H1 (cell line): ENCODE measurements around the gene NARS2. TPM values are rescaled to one million over a fixed set of nuclear protein-coding genes. Genes with fewer than 3 reads are reported as not detected.

Experiments used
- CTCF ChIA-PET: fragments of 300-600 bp; sonication (Branson Sonifier 250); formaldehyde crosslinking; loops from one replicate; lab custom pipeline; 2021; ENCODE audit not compliant: partially characterized antibody; lab: Charles Lee
- POLR2A ChIA-PET: fragments of 300-600 bp; sonication (Branson Sonifier 250); formaldehyde crosslinking; loops from one replicate; lab custom pipeline; 2021; ENCODE audit warnings: inconsistent platforms; ENCODE audit not compliant: partially characterized antibody; lab: Charles Lee
- DNase-seq, 2 experiments: peaks; one replicate each; pipeline versions ENCODE4 v3.0.0 to v3.0.0-alpha.2; 2010 to 2022; ENCODE audit warnings: low spot score in 2 of 2, low read depth in 1 of 2, mixed read lengths in 1 of 2
- FAIRE-seq: peaks from 2 replicates; lab custom pipeline; 2011; peaks lifted over from hg19 to GRCh38; lab: Jason Lieb, UNC
- H2AFZ ChIP-seq: 2 replicates; pipeline ENCODE4 v1.8.1; 2012; ENCODE audit warnings: low read length, inconsistent platforms
- H2AK5ac ChIP-seq: 2 replicates; pipeline ENCODE4 v1.6.1; 2013; ENCODE audit warnings: low read depth, low read length
- H2BK120ac ChIP-seq: replicated peaks from 2 replicates; pipeline ENCODE3; 2013; ENCODE audit warnings: low read depth, low read length, inconsistent platforms
- H2BK12ac ChIP-seq: 2 replicates; pipeline ENCODE4 v1.6.1; 2013; ENCODE audit warnings: low read depth, low read length
- H2BK15ac ChIP-seq: 2 replicates; pipeline ENCODE4 v1.6.1; 2013; ENCODE audit warnings: low read length
- H2BK20ac ChIP-seq: 2 replicates; pipeline ENCODE4 v1.6.1; 2013; ENCODE audit warnings: low read length
- H2BK5ac ChIP-seq: 2 replicates; pipeline ENCODE4 v1.6.1; 2013; ENCODE audit warnings: low read depth, low read length
- H3K14ac ChIP-seq: 2 replicates; pipeline ENCODE4 v1.6.1; 2013; ENCODE audit warnings: inconsistent platforms; ENCODE audit not compliant: insufficient read length
- H3K18ac ChIP-seq: 2 replicates; pipeline ENCODE4 v1.6.1; 2013; ENCODE audit warnings: low read length; ENCODE audit errors: extremely low read depth
- H3K23ac ChIP-seq: 2 replicates; pipeline ENCODE4 v1.6.1; 2013; ENCODE audit warnings: inconsistent platforms; ENCODE audit not compliant: insufficient read length
- H3K23me2 ChIP-seq: 2 replicates; pipeline ENCODE4 v1.6.1; 2013; ENCODE audit warnings: low read depth, low read length
- H3K27ac ChIP-seq: 2 replicates; pipeline ENCODE4 v1.6.1; 2011; ENCODE audit warnings: low read depth, low read length, inconsistent platforms
- H3K27me3 ChIP-seq, 4 experiments: replicated peaks in 1 of 4; 1 replicate in 1 of 4; 2 replicates in 3 of 4; pipeline versions ENCODE4 v1.6.1 to v1.8.1; 2011 to 2013; ENCODE audit warnings: low read length in 3 of 4, mild to moderate bottlenecking in 3 of 4, inconsistent platforms in 2 of 4, mixed read lengths in 2 of 4, moderate library complexity in 1 of 4; ENCODE audit not compliant: control insufficient read depth in 3 of 4, insufficient read depth in 3 of 4; ENCODE audit errors: extremely low read depth in 1 of 4
- H3K36me3 ChIP-seq, 4 experiments: 2 replicates each; pipeline versions ENCODE4 v1.6.1 to v1.8.1; 2011 to 2013; ENCODE audit warnings: mild to moderate bottlenecking in 4 of 4, low read length in 3 of 4, moderate library complexity in 2 of 4, control low read depth in 1 of 4, inconsistent platforms in 1 of 4; ENCODE audit not compliant: insufficient read depth in 4 of 4, control insufficient read depth in 2 of 4
- H3K4ac ChIP-seq: replicated peaks from 2 replicates; pipeline ENCODE3; 2013; ENCODE audit warnings: low read length, low read depth, mixed read lengths, inconsistent platforms; ENCODE audit not compliant: insufficient read length
- H3K4me1 ChIP-seq, 4 experiments: replicated peaks in 1 of 4; 1 replicate in 1 of 4; 2 replicates in 3 of 4; pipeline versions ENCODE4 v1.6.1 to v1.8.1; 2011 to 2013; ENCODE audit warnings: low read length in 3 of 4, inconsistent platforms in 2 of 4, mixed read lengths in 1 of 4; ENCODE audit not compliant: insufficient read depth in 4 of 4, control insufficient read depth in 3 of 4
- H3K4me2 ChIP-seq, 2 experiments: 2 replicates each; pipeline versions ENCODE4 v1.6.1 to v1.8.1; 2011 to 2013; ENCODE audit warnings: low read depth in 2 of 2, low read length in 2 of 2, control low read depth in 1 of 2, inconsistent platforms in 1 of 2, mild to moderate bottlenecking in 1 of 2; ENCODE audit not compliant: insufficient read depth in 1 of 2
- H3K4me3 ChIP-seq, 4 experiments: fragments of 200-600, 300-600 bp in 1 of 4; sonication (generic), shearing (Covaris generic), sonication (Bioruptor Twin) in 1 of 4; 2 replicates each; pipeline versions ENCODE4 v1.5.1 to v1.8.1; 2011 to 2016; ENCODE audit warnings: low read length in 4 of 4, low read depth in 3 of 4, control low read depth in 2 of 4, inconsistent platforms in 2 of 4, mild to moderate bottlenecking in 2 of 4, mixed read lengths in 1 of 4, moderate library complexity in 1 of 4; ENCODE audit not compliant: insufficient read depth in 2 of 4; ENCODE audit errors: extremely low read depth in 1 of 4
- H3K56ac ChIP-seq: replicated peaks from 2 replicates; pipeline ENCODE3; 2013; ENCODE audit warnings: low read depth, mild to moderate bottlenecking, mixed read lengths, low read length, inconsistent platforms; ENCODE audit not compliant: insufficient read length
- H3K79me1 ChIP-seq: 2 replicates; pipeline ENCODE4 v1.6.1; 2013; ENCODE audit warnings: low read depth, low read length, control low read depth
- H3K79me2 ChIP-seq, 2 experiments: 2 replicates each; pipeline versions ENCODE4 v1.6.1 to v1.8.1; 2012 to 2013; ENCODE audit warnings: low read length in 2 of 2, mild to moderate bottlenecking in 2 of 2, inconsistent platforms in 1 of 2; ENCODE audit not compliant: insufficient read depth in 2 of 2, control insufficient read depth in 1 of 2
- H3K9ac ChIP-seq, 4 experiments: replicated peaks in 1 of 4; 1 replicate in 1 of 4; 2 replicates in 3 of 4; pipeline versions ENCODE4 v1.6.1 to v1.8.1; 2011 to 2013; ENCODE audit warnings: low read depth in 3 of 4, low read length in 3 of 4, control low read depth in 2 of 4, mild to moderate bottlenecking in 2 of 4, moderate library complexity in 2 of 4, inconsistent platforms in 1 of 4; ENCODE audit errors: extremely low read depth in 1 of 4
- H3K9me3 ChIP-seq, 2 experiments: 2 replicates each; pipeline versions ENCODE4 v1.6.1 to v1.8.1; 2012 to 2013; ENCODE audit warnings: mild to moderate bottlenecking in 2 of 2, moderate library complexity in 2 of 2, control low read depth in 1 of 2, inconsistent platforms in 1 of 2, low read depth in 1 of 2, low read length in 1 of 2, mixed read lengths in 1 of 2; ENCODE audit not compliant: insufficient read depth in 2 of 2
- H4K20me1 ChIP-seq, 2 experiments: replicated peaks in 1 of 2; 2 replicates each; pipeline versions ENCODE3 to v1.8.1; 2011 to 2013; ENCODE audit warnings: inconsistent platforms in 2 of 2, low read length in 2 of 2, mild to moderate bottlenecking in 1 of 2; ENCODE audit not compliant: insufficient read depth in 2 of 2, control insufficient read depth in 1 of 2
- H4K5ac ChIP-seq: 2 replicates; pipeline ENCODE4 v1.6.1; 2013; ENCODE audit warnings: low read length, low read depth, mixed read lengths, inconsistent platforms; ENCODE audit not compliant: insufficient read length
- H4K8ac ChIP-seq: 2 replicates; pipeline ENCODE4 v1.8.0; 2013; ENCODE audit warnings: mild to moderate bottlenecking, moderate library complexity, low read length, inconsistent platforms; ENCODE audit not compliant: insufficient read depth; ENCODE audit errors: extremely low read depth
- H4K91ac ChIP-seq: replicated peaks from 2 replicates; pipeline ENCODE3; 2013; ENCODE audit warnings: low read length, mixed read lengths, inconsistent platforms; ENCODE audit not compliant: insufficient read length
- BRCA1 ChIP-seq: IDR thresholded peaks from 2 replicates; pipeline ENCODE4 v1.6.1; 2012; ENCODE audit warnings: low read depth, low read length, improper control_type of control experiment
- RFX5 ChIP-seq: IDR thresholded peaks from 2 replicates; pipeline ENCODE4 v1.6.1; 2011; ENCODE audit warnings: low read depth, low read length, improper control_type of control experiment, borderline replicate concordance
- TEAD4 ChIP-seq: IDR thresholded peaks from 2 replicates; pipeline ENCODE4 v1.6.1; 2012; ENCODE audit warnings: low read depth, low read length, inconsistent platforms, mixed read lengths
- USF2 ChIP-seq: IDR thresholded peaks from 2 replicates; pipeline ENCODE4 v1.6.1; 2011; ENCODE audit warnings: low read length, improper control_type of control experiment
- WGBS, 2 experiments: shearing (Covaris generic) in 1 of 2; methylation state at CpG; one replicate each; pipeline versions ENCODE4 v1.1.6 to v1.1.7; 2013 to 2015; ENCODE audit warnings: low lambda C conversion rate in 2 of 2, mixed read lengths in 2 of 2, inconsistent platforms in 1 of 2, low coverage in 1 of 2, missing lambda C conversion rate in 1 of 2; ENCODE audit not compliant: insufficient replicate concordance in 2 of 2, insufficient coverage in 1 of 2, insufficient read length in 1 of 2; ENCODE audit errors: extremely low coverage in 1 of 2, missing lambda C conversion rate in 1 of 2; 5-methylcytosine and 5-hydroxymethylcytosine counted together
- polyA plus RNA-seq, 7 experiments: library from polyadenylated mRNA; depleted of rRNA in 3 of 7; stranded (reverse) in 5 of 7; unstranded in 2 of 7; fragments of >200 nt in 5 of 7; fragments of 200-250 nt in 2 of 7; gene quantifications; 1 replicate in 5 of 7; 2 replicates in 1 of 7; 4 replicates in 1 of 7; pipeline versions ENCODE4 v1.2.1 to v1.2.3, GENCODE V29; 2011 to 2013; ENCODE audit warnings: missing spikeins in 2 of 7, mixed read lengths in 2 of 7
- total RNA-seq: library from RNA; stranded (reverse); fragmentation: NEBNext Ultra II Directional; extraction: Animal tissue kit (Norgen Biotek cat#: 25700); gene quantifications from 2 replicates; pipeline ENCODE4 v1.2.1, GENCODE V29; 2021

NARS2 gene
- total and polyA plus RNA-seq, 2 of the 8 experiments (the other 6 are each of a cell fraction or from before 2014, with no cell fraction given) = 26.2 to 51.6 TPM

- Histone ChIP-seq H2BK120ac (no peak overlapping the region), H3K23ac (no peak overlapping the region), H2BK5ac (peak overlapping the region; percentile 68; the same call in 1 of the 2 replicates), H3K9me3 (no peaks in the 10 kb centered on the region), H3K14ac (no peak overlapping the region), H3K4me3 (no peak overlapping the region; a peak in 1 of 8 replicates), H3K79me2 (no peaks in the 10 kb centered on the region), H4K20me1 (no peaks in the 10 kb centered on the region), H3K36me3 (no peaks in the 10 kb centered on the region), H4K91ac (no peak overlapping the region), H3K27me3 (no peaks in the 10 kb centered on the region), H3K79me1 (no peaks in the 10 kb centered on the region), H3K4me2 (peak overlapping the region in 1 of 2 experiments; percentile 47; a peak in 2 of 4 replicates), H2AK5ac (no peak overlapping the region), H2BK20ac (no peak overlapping the region), H3K18ac (no peak overlapping the region; the same call in 1 of the 2 replicates), H3K27ac (no peak overlapping the region), H2BK12ac (no peak overlapping the region), H4K8ac (no peak overlapping the region), H2BK15ac (0 out of 2 replicates have a peak overlapping the region, but pooled peaks have one; percentile 18), H3K9ac (no peak overlapping the region), H4K5ac (no peak overlapping the region), H3K23me2 (no peaks in the 10 kb centered on the region), H2AFZ (no peak overlapping the region), H3K4ac (no peak overlapping the region), H3K4me1 (peaks cover 3 to 10% (median 7%) of the 10 kb centered on the region in 4 experiments)
- WGBS, 2 experiments = 68% methylated on average over 16 of the region's 16 CpGs; no CpG with 5 or more reads in 1 of the 2 experiments
- POLR2A ChIA-PET = interaction anchor here (0.5 to 2.1 kb wide), 2 partner anchors 21 to 32 kb away, joined by 3 to 7 read pairs; partner anchors contain the start of gene NARS2
- CTCF ChIA-PET = interaction anchor here (1.0 to 2.2 kb wide), 2 partner anchors 9 to 176 kb away, joined by 3 to 8 read pairs; no protein-coding TSS in a partner anchor
- peak; percentile 58 for TF ChIP-seq TEAD4
- no peak for TF ChIP-seq RFX5
- peak; percentile 47; the same call in 1 of the 2 replicates for TF ChIP-seq USF2
- no peak for TF ChIP-seq BRCA1
- TF ChIP-seq, all 59 proteins: peak for 2
- no peak for DNase-seq
- no peak overlapping the region for H3K56ac ChIP-seq
- FAIRE-seq = no peak
These were observed 20.9 kb upstream of the NARS2 start for GRCh38 chr11:78595436-78596130.
